GM21576 (cell line): Measurements from ENCODE around the gene NAA80.

Source experiments
- ATAC-seq: cut with Tn5 transposase; IDR thresholded peaks from one replicate; pipeline ENCODE4 v1.9.1; 2021; ENCODE audit warnings: mild to moderate bottlenecking, moderate library complexity; ENCODE audit not compliant: unreplicated experiment

Gene NAA80

GRCh38 chr3:50330330-50330729 is 31.1 kb upstream of the NAA80 start:
- ATAC-seq: no peak

GRCh38 chr3:50327943-50328691 is 28.9 kb upstream of the NAA80 start, which contains the start of gene TUSC2:
Gene TUSC2, minus strand, starts transcription at chr3:50328223. Its CDS starts 124 bp downstream, at chr3:50328099.
- ATAC-seq: peak; percentile 86

- no peak for ATAC-seq
Observed at GRCh38 chr3:50327129-50327528, 27.9 kb upstream of the NAA80 start.

- no peak for ATAC-seq
Observed at GRCh38 chr3:50326182-50326541, 27.0 kb upstream of the NAA80 start.

- no peak for ATAC-seq
Observed at GRCh38 chr3:50325497-50326181, 26.4 kb upstream of the NAA80 start.

- ATAC-seq: no peak
Observed at GRCh38 chr3:50325113-50325480, 25.9 kb upstream of the NAA80 start.

GRCh38 chr3:50324351-50325112 is 25.3 kb upstream of the NAA80 start:
- ATAC-seq: no peak

GRCh38 chr3:50323614-50324199 is 24.5 kb upstream of the NAA80 start:
- ATAC-seq: no peak

GRCh38 chr3:50323092-50323600 is 23.9 kb upstream of the NAA80 start:
- no peak for ATAC-seq

- no peak for ATAC-seq
Observed at GRCh38 chr3:50322386-50323091, 23.3 kb upstream of the NAA80 start, which contains the start of gene HYAL2. Gene HYAL2, minus strand, starts transcription at chr3:50322745. Its CDS starts 2,256 bp downstream, at chr3:50320489.

- no peak for ATAC-seq
Observed at GRCh38 chr3:50322115-50322385, 22.8 kb upstream of the NAA80 start.

- ATAC-seq: peak; percentile 61
Observed at GRCh38 chr3:50321336-50322114, 22.3 kb upstream of the NAA80 start.

GRCh38 chr3:50320853-50321335 is 21.7 kb upstream of the NAA80 start:
- peak; percentile 37 for ATAC-seq

- no peak for ATAC-seq
Observed at GRCh38 chr3:50319894-50320625, 20.9 kb upstream of the NAA80 start.

- no peak for ATAC-seq
Observed at GRCh38 chr3:50319181-50319893, 20.1 kb upstream of the NAA80 start.

- no peak for ATAC-seq
Observed at GRCh38 chr3:50318615-50319014, 19.4 kb upstream of the NAA80 start.

- ATAC-seq: no peak
Observed at GRCh38 chr3:50318163-50318562, 19.0 kb upstream of the NAA80 start.

GRCh38 chr3:50317300-50317699 is 18.1 kb upstream of the NAA80 start:
- ATAC-seq: no peak
